LNCAP (cell line): ENCODE data around the gene KCNMA1.
A peak's percentile ranks its signal among the peaks of the same experiment; 100 is the strongest.

ENCODE experiments used
- CTCF ChIP-seq: fragments of 450-650 bp; IDR thresholded peaks from 2 replicates; pipeline ENCODE4 v1.5.1; 2017; ENCODE audit warnings: mild to moderate bottlenecking

The KCNMA1 gene

GRCh38 chr10:77043420-77043763, 594.2 kb downstream of the KCNMA1 start:
- TF ChIP-seq CTCF = no peak

GRCh38 chr10:77042706-77043419, 594.7 kb downstream of the KCNMA1 start:
- TF ChIP-seq CTCF = no peak

GRCh38 chr10:77041636-77042258, 595.9 kb downstream of the KCNMA1 start:
- TF ChIP-seq CTCF = no peak

- no peak for TF ChIP-seq CTCF
Observed at GRCh38 chr10:77038407-77038806, 599.2 kb downstream of the KCNMA1 start.

GRCh38 chr10:77037735-77038403, 599.7 kb downstream of the KCNMA1 start:
- TF ChIP-seq CTCF = no peak

- peak; percentile 64 for TF ChIP-seq CTCF
Observed at GRCh38 chr10:77036993-77037734, 600.4 kb downstream of the KCNMA1 start.

- TF ChIP-seq CTCF = no peak
Observed at GRCh38 chr10:77036276-77036675, 601.3 kb downstream of the KCNMA1 start.
